H7 (cell line): ENCODE results near the gene UBR4. TPM values are rescaled to one million over a fixed set of nuclear protein-coding genes. Genes with fewer than 3 reads are reported as not detected.
"Not testable (repeated sequence)": the region's sequence is repeated elsewhere in the genome, so short reads cannot be mapped to it uniquely, and the experiment has no call there.

Experiments used
- DNase-seq: peaks from one replicate; pipeline ENCODE4 v3.0.0; 2012
- H3K27me3 ChIP-seq: 2 replicates; pipeline ENCODE4 v1.6.0; 2011; ENCODE audit warnings: mild to moderate bottlenecking, low read length; ENCODE audit not compliant: control insufficient read depth, insufficient read depth
- H3K36me3 ChIP-seq: replicated peaks from 2 replicates; pipeline ENCODE4 v1.5.1; 2011; ENCODE audit warnings: low read length; ENCODE audit not compliant: control insufficient read depth, insufficient read depth
- H3K4me3 ChIP-seq: 2 replicates; pipeline ENCODE4 v1.5.1; 2011; ENCODE audit warnings: low read depth, mild to moderate bottlenecking, control low read depth, low read length, moderate library complexity; ENCODE audit not compliant: insufficient read depth
- total RNA-seq: library from RNA; depleted of rRNA; stranded (reverse); fragments of >200 nt; shearing (Covaris generic); gene quantifications from 2 replicates; pipeline ENCODE4 v1.2.3, GENCODE V29; 2014; rRNA removed

The UBR4 gene
- 87.7 and 130 TPM in 2 replicates for total RNA-seq

GRCh38 chr1:19209990-19210771 is at the start of gene UBR4:
Gene UBR4, minus strand, starts transcription at chr1:19210266. Its CDS starts 18 bp downstream, at chr1:19210248.
- H3K36me3 ChIP-seq, result no peaks in the 10 kb centered on the region; the same call in none of the 2 replicates
- H3K27me3 ChIP-seq, result no peaks in the 10 kb centered on the region
- H3K4me3 ChIP-seq, result peak within 1 kb of the TSS; percentile 97
- DNase-seq, result peak; percentile 96

- Histone ChIP-seq H3K27me3 (no peaks in the 10 kb centered on the region), H3K4me3 (no peak overlapping the region), H3K36me3 (peaks cover 29% of the 10 kb centered on the region)
- DNase-seq, result no peak
These were observed 48.3 kb upstream of the UBR4 start for GRCh38 chr1:19258353-19258752.

- DNase-seq, result no peak
- peaks cover 29% of the 10 kb centered on the region for H3K36me3 ChIP-seq
- no peak overlapping the region for H3K4me3 ChIP-seq
- no peaks in the 10 kb centered on the region for H3K27me3 ChIP-seq
These were observed 47.3 kb upstream of the UBR4 start for GRCh38 chr1:19257178-19257914.

GRCh38 chr1:19256301-19256700 is 46.2 kb upstream of the UBR4 start:
- not testable (repeated sequence) for H3K27me3 ChIP-seq, H3K4me3 ChIP-seq, DNase-seq
- peaks cover 29% of the 10 kb centered on the region for H3K36me3 ChIP-seq

GRCh38 chr1:19255288-19255687 is 45.2 kb upstream of the UBR4 start:
- no peak for DNase-seq
- H3K27me3 ChIP-seq, result no peaks in the 10 kb centered on the region
- peaks cover 29% of the 10 kb centered on the region for H3K36me3 ChIP-seq
- no peak overlapping the region for H3K4me3 ChIP-seq

- Histone ChIP-seq H3K4me3 (no peak overlapping the region), H3K27me3 (no peaks in the 10 kb centered on the region), H3K36me3 (peaks cover 26% of the 10 kb centered on the region)
- DNase-seq, result peak; percentile 49
These were observed 44.4 kb upstream of the UBR4 start for GRCh38 chr1:19254416-19254815.

GRCh38 chr1:19251305-19252196 is 41.5 kb upstream of the UBR4 start, which contains the start of the genes EMC1 and MRTO4:
Gene EMC1, minus strand, starts transcription at chr1:19251524. Its CDS starts 15 bp downstream, at chr1:19251509.
Gene MRTO4, plus strand, starts transcription at chr1:19251805. Its CDS starts 31 bp downstream, at chr1:19251836.
- Histone ChIP-seq H3K4me3 (peak within 1 kb of the TSS; percentile 100), H3K27me3 (no peaks in the 10 kb centered on the region), H3K36me3 (peaks cover 8% of the 10 kb centered on the region)
- peak; percentile 96 for DNase-seq

GRCh38 chr1:19250629-19251304 is 40.7 kb upstream of the UBR4 start:
- Histone ChIP-seq H3K27me3 (no peaks in the 10 kb centered on the region), H3K4me3 (peak overlapping the region; percentile 100), H3K36me3 (peaks cover 4% of the 10 kb centered on the region)
- peak; percentile 70 for DNase-seq

GRCh38 chr1:19240673-19241538 is 30.8 kb upstream of the UBR4 start:
- no peak overlapping the region for H3K4me3 ChIP-seq
- peak; percentile 77 for DNase-seq
- no peaks in the 10 kb centered on the region for H3K27me3 ChIP-seq
- H3K36me3 ChIP-seq, result peaks cover 56% of the 10 kb centered on the region

- Histone ChIP-seq H3K4me3 (no peak overlapping the region), H3K36me3 (peaks cover 59% of the 10 kb centered on the region), H3K27me3 (no peaks in the 10 kb centered on the region)
- DNase-seq, result no peak
These were observed 29.8 kb upstream of the UBR4 start for GRCh38 chr1:19239876-19240275.

- H3K4me3 ChIP-seq, result no peak overlapping the region
- DNase-seq, result no peak
- H3K36me3 ChIP-seq, result peaks cover 61% of the 10 kb centered on the region
- no peaks in the 10 kb centered on the region for H3K27me3 ChIP-seq
These were observed 24.2 kb upstream of the UBR4 start for GRCh38 chr1:19234224-19234623.

- H3K36me3 ChIP-seq, result peaks cover 48% of the 10 kb centered on the region
- peak; percentile 20 for DNase-seq
- H3K27me3 ChIP-seq, result no peaks in the 10 kb centered on the region
- no peak overlapping the region for H3K4me3 ChIP-seq
These were observed 22.4 kb upstream of the UBR4 start for GRCh38 chr1:19232524-19232846.
